MCF 10A (cell line): Measurements from ENCODE around the gene FIGN. TPM values are rescaled to one million over a fixed set of nuclear protein-coding genes. Genes with fewer than 3 reads are reported as not detected.

ENCODE experiments used
- BruUV-seq: library from RNA; stranded (reverse); fragments of 400-500 nt; replicated peaks from 2 replicates; lab custom pipeline; 2021; lab: Mats Ljungman, UMichigan
- CTCF ChIA-PET: fragments of 300-600 bp; sonication (Branson Sonifier 250); formaldehyde crosslinking; extraction: SDS; loops from one replicate; lab custom pipeline; 2021; ENCODE audit warnings: antibody characterized with exemption, inconsistent platforms; lab: Yijun Ruan, JAX
- POLR2A ChIA-PET: fragments of 300-600, 350-650 bp; sonication (Branson Sonifier 250); formaldehyde crosslinking; extraction: SDS; loops from one replicate; lab custom pipeline; 2020; ENCODE audit warnings: antibody characterized with exemption, inconsistent platforms; lab: Yijun Ruan, JAX
- DNase-seq: peaks from one replicate; pipeline ENCODE4 v3.0.0-alpha.2; 2018; ENCODE audit not compliant: unreplicated experiment
- H3K27ac Mint-ChIP-seq: one replicate; pipeline ENCODE4 v1.8.0; 2022; ENCODE audit warnings: mild to moderate bottlenecking, low read depth, mixed read lengths; ENCODE audit not compliant: unreplicated experiment
- H3K27me3 Mint-ChIP-seq: one replicate; pipeline ENCODE4 v1.8.0; 2022; ENCODE audit warnings: mixed read lengths; ENCODE audit not compliant: insufficient read depth, unreplicated experiment
- H3K36me3 Mint-ChIP-seq: one replicate; pipeline ENCODE4 v1.8.0; 2022; ENCODE audit warnings: mild to moderate bottlenecking, moderate library complexity, mixed read lengths; ENCODE audit not compliant: insufficient read depth, unreplicated experiment
- H3K4me1 Mint-ChIP-seq: one replicate; pipeline ENCODE4 v1.8.0; 2022; ENCODE audit warnings: mixed read lengths; ENCODE audit not compliant: insufficient read depth, unreplicated experiment
- H3K4me3 Mint-ChIP-seq: one replicate; pipeline ENCODE4 v1.8.0; 2022; ENCODE audit warnings: mild to moderate bottlenecking, moderate library complexity, mixed read lengths; ENCODE audit not compliant: unreplicated experiment
- H3K9me3 Mint-ChIP-seq: one replicate; pipeline ENCODE4 v1.8.0; 2022; ENCODE audit warnings: mixed read lengths; ENCODE audit not compliant: unreplicated experiment
- CTCF ChIP-seq: fragments of 200-600 bp; IDR thresholded peaks from one replicate; pipeline ENCODE4 v1.8.0; 2022; ENCODE audit warnings: antibody characterized with exemption, mild to moderate bottlenecking; ENCODE audit not compliant: unreplicated experiment
- intact Hi-C: fragments of 100-400 bp; cut with micrococcal nuclease; formaldehyde crosslinking; loops from 2 replicates; pipeline ENCODE4 v1.14.1; 2022
- total RNA-seq: library from RNA; stranded (reverse); gene quantifications from 2 replicates; pipeline ENCODE4 v1.2.3, GENCODE V29; 2022

FIGN gene
- total RNA-seq, 1 experiment from 2014 or later, result 11.7 TPM

DNA sequence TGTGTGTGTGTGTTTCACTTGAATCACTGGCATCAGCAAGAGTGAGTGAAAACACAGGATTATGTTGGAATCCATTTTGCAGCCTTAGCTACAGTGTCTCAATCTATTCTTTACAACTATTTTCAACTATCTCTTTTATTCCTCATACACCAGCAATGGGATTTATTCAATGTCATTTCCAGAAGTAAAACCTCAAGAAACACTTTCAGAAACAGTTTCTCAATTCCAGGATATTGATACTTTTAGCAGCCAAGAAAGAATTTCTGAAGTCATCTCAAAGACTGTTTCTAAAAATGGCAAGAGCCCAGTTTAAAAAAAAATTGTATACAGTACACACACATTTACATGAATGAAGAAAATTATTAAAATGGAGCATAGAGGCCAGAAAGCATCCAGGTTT is 171.6 kb downstream of the FIGN start:
- DNase-seq, result no peak
- no peaks in the 10 kb centered on the region for H3K36me3 Mint-ChIP-seq
- no peaks in the 10 kb centered on the region for H3K27me3 Mint-ChIP-seq
- ChIA-PET POLR2A (no interaction called here), CTCF (interaction anchor here (0.6 kb wide), 1 partner anchor 393 kb away, joined by 3 read pairs; no protein-coding TSS in a partner anchor)
- no TSS peak for BruUV-seq
- no peaks in the 10 kb centered on the region for H3K4me1 Mint-ChIP-seq
- H3K4me3 Mint-ChIP-seq, result no peak overlapping the region
- intact Hi-C loops, result no loop called here
- no peak for TF ChIP-seq CTCF
- no peaks in the 10 kb centered on the region for H3K9me3 Mint-ChIP-seq
- no peak overlapping the region for H3K27ac Mint-ChIP-seq

DNA sequence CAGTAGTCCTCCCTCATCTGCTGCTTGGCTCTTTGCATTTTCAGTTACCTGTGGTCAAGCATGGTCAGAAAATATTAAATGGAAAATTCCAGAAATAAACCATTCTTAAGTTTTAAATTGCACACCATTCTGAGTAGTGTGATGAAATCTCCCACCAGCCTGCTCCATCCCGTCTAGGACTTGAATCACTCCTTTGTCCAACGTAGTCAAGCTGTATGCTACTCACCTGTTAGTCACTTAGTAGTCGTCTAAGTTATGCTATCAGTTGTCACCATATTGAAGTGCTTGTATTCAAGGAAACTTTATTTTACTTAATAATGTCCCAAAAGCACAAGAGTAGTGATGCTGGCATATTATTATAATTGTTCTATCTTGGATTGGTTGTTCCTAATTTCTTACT is 172.5 kb downstream of the FIGN start:
- no peaks in the 10 kb centered on the region for H3K27me3 Mint-ChIP-seq
- intact Hi-C loops, result no loop called here
- no peak overlapping the region for H3K4me3 Mint-ChIP-seq
- ChIA-PET CTCF (no interaction called here), POLR2A (no interaction called here)
- H3K9me3 Mint-ChIP-seq, result no peaks in the 10 kb centered on the region
- no peaks in the 10 kb centered on the region for H3K4me1 Mint-ChIP-seq
- no peaks in the 10 kb centered on the region for H3K36me3 Mint-ChIP-seq
- DNase-seq, result peak; percentile 9
- TF ChIP-seq CTCF, result no peak
- BruUV-seq, result no TSS peak
- no peak overlapping the region for H3K27ac Mint-ChIP-seq

DNA sequence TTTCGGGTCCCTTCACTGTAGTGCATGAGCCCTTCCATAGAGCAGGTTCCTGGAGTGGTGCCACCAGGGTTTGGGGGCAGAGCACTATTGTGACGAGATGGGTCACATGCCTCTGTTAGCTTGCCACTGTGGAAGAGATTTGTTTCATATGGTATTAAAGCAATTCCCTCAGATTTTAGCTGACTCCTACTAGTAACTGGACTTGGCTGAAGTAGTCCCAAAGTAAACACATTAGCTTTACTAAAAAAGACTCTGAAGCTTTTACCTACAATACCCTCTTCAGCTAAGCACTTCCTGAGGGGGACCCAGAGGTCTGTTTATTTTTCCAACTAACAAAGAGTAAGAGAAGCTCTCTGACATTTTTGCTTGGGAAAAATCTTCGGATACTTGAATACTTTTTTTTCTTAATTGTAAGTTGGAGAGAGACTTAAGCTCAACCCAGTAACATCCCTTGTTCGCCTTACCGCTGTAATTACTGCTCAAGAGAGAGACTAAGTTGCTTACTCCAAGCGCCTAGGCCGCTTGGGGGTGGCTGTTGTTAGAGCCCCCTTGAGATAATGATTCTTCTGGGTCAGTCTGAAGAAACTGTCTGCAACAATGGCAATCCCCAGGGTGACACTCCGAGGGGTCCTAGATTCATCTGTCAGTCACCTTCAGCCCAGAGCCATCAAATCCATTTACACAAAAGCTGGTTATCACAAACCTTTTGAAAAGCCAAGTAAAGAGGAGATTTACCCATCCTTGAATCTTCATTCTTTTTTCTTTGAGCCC is 177.4 kb downstream of the FIGN start:
- Mint-ChIP-seq H3K27ac (no peak overlapping the region), H3K27me3 (no peaks in the 10 kb centered on the region), H3K9me3 (no peaks in the 10 kb centered on the region), H3K4me3 (no peak overlapping the region), H3K4me1 (no peaks in the 10 kb centered on the region), H3K36me3 (no peaks in the 10 kb centered on the region)
- ChIA-PET CTCF (interaction anchor here (0.6 to 0.7 kb wide), 3 partner anchors 11 to 367 kb away, joined by 3 read pairs; no protein-coding TSS in a partner anchor), POLR2A (no interaction called here)
- intact Hi-C loops, result no loop called here
- no TSS peak for BruUV-seq
- DNase-seq, result no peak
- no peak for TF ChIP-seq CTCF

GRCh38 chr2:163556511-163556910 is 179.3 kb downstream of the FIGN start:
- intact Hi-C loops, result no loop called here
- POLR2A ChIA-PET, result interaction anchor here (1.0 kb wide), 1 partner anchor 11 kb away, joined by 6 read pairs; no protein-coding TSS in a partner anchor
- no TSS peak for BruUV-seq
- no peaks in the 10 kb centered on the region for H3K27me3 Mint-ChIP-seq
- CTCF ChIA-PET, result no interaction called here
- H3K27ac Mint-ChIP-seq, result no peak overlapping the region
- no peak for TF ChIP-seq CTCF
- H3K4me1 Mint-ChIP-seq, result no peaks in the 10 kb centered on the region
- H3K4me3 Mint-ChIP-seq, result no peak overlapping the region
- no peaks in the 10 kb centered on the region for H3K9me3 Mint-ChIP-seq
- no peak for DNase-seq
- H3K36me3 Mint-ChIP-seq, result no peaks in the 10 kb centered on the region
